Activated CD4-positive, alpha-beta T cell treated with anti-CD3 and anti-CD28 coated beads, Interleukin-10, Interleukin-2, amounts not matched to agents 100 ng/mL and 50 ng/mL, durations not matched to agents 16 hours and 8 hours (primary cell): ENCODE results near the gene B3GNT3.
"Not testable (repeated sequence)": the region's sequence is repeated elsewhere in the genome, so short reads cannot be mapped to it uniquely, and the experiment has no call there.

Source experiments
- DNase-seq: peaks from one replicate; pipeline ENCODE4 v3.0.0-alpha.2; 2020

The B3GNT3 gene

GRCh38 chr19:17767559-17767958 lies 27.4 kb upstream of the B3GNT3 start:
- no peak for DNase-seq

- DNase-seq = no peak
These were observed 24.3 kb upstream of the B3GNT3 start for GRCh38 chr19:17770613-17771012.

- DNase-seq = no peak
These were observed 22.8 kb upstream of the B3GNT3 start for GRCh38 chr19:17772172-17772571.

- DNase-seq = peak; percentile 45
These were observed 19.6 kb upstream of the B3GNT3 start for GRCh38 chr19:17775245-17775927.

GRCh38 chr19:17775991-17776803 lies 18.7 kb upstream of the B3GNT3 start:
- DNase-seq = no peak

GRCh38 chr19:17777840-17778239 lies 17.1 kb upstream of the B3GNT3 start:
- not testable (repeated sequence) for DNase-seq

GRCh38 chr19:17778251-17778967 lies 16.5 kb upstream of the B3GNT3 start:
- peak; percentile 62 for DNase-seq

- DNase-seq = no peak
These were observed 15.7 kb upstream of the B3GNT3 start for GRCh38 chr19:17778968-17779929.

GRCh38 chr19:17780781-17781180 lies 14.2 kb upstream of the B3GNT3 start:
- no peak for DNase-seq

- DNase-seq = not testable (repeated sequence)
These were observed 11.2 kb upstream of the B3GNT3 start for GRCh38 chr19:17783721-17784120.

- DNase-seq = peak; percentile 76
These were observed 10.5 kb upstream of the B3GNT3 start for GRCh38 chr19:17784201-17785008.

- DNase-seq = no peak
These were observed 7.5 kb upstream of the B3GNT3 start for GRCh38 chr19:17787274-17787913.

GRCh38 chr19:17788632-17789031 lies 6.3 kb upstream of the B3GNT3 start:
- no peak for DNase-seq

- no peak for DNase-seq
These were observed 4.7 kb upstream of the B3GNT3 start for GRCh38 chr19:17790059-17790780.

GRCh38 chr19:17794412-17794730 lies 567 bp upstream of the B3GNT3 start:
- DNase-seq = no peak

GRCh38 chr19:17795495-17795856 lies 538 bp downstream of the B3GNT3 start:
- DNase-seq = no peak

- no peak for DNase-seq
These were observed 1.3 kb downstream of the B3GNT3 start for GRCh38 chr19:17796013-17796837.

- no peak for DNase-seq
These were observed 2.0 kb downstream of the B3GNT3 start for GRCh38 chr19:17796838-17797423.
